Parathyroid adenoma (tissue), 2 donors: ENCODE measurements around the gene PRMT2.
A peak's percentile ranks its signal among the peaks of the same experiment; 100 is the strongest.

Source experiments
- H2AFZ ChIP-seq: fragments of 300-600 bp; sonication (generic); one replicate; pipeline ENCODE4 v1.7.0; 2017; ENCODE audit warnings: antibody characterized with exemption, mild to moderate bottlenecking
- H3K27ac ChIP-seq: fragments of 300-600 bp; sonication (generic); one replicate; pipeline ENCODE4 v1.7.0; 2017
- H3K27me3 ChIP-seq: fragments of 300-600 bp; sonication (generic); one replicate; pipeline ENCODE4 v1.7.0; 2017; ENCODE audit warnings: low read length; ENCODE audit not compliant: control insufficient read depth, insufficient read depth
- H3K36me3 ChIP-seq: fragments of 300-600 bp; sonication (generic); one replicate; pipeline ENCODE4 v1.7.0; 2017; ENCODE audit warnings: low read length; ENCODE audit not compliant: control insufficient read depth, insufficient read depth
- H3K4me1 ChIP-seq: fragments of 300-600 bp; sonication (generic); one replicate; pipeline ENCODE4 v1.7.0; 2017; ENCODE audit warnings: control low read depth
- H3K4me2 ChIP-seq: fragments of 300-600 bp; sonication (generic); one replicate; pipeline ENCODE4 v1.7.0; 2017; ENCODE audit warnings: low read length
- H3K4me3 ChIP-seq: fragments of 300-600 bp; sonication (generic); one replicate; pipeline ENCODE4 v1.7.0; 2017; ENCODE audit warnings: low read depth, low read length
- H3K79me2 ChIP-seq: fragments of 300-600 bp; sonication (generic); one replicate; pipeline ENCODE4 v1.7.0; 2017; ENCODE audit warnings: control low read depth
- H3K9ac ChIP-seq: fragments of 300-600 bp; sonication (generic); one replicate; pipeline ENCODE4 v1.7.0; 2017; ENCODE audit warnings: mild to moderate bottlenecking
- H3K9me3 ChIP-seq: fragments of 300-600 bp; sonication (generic); one replicate; pipeline ENCODE4 v1.7.0; 2017; ENCODE audit warnings: low read length; ENCODE audit not compliant: control insufficient read depth
- TF ChIP-seq, protein P1 (sequence below): fragments of 300-600 bp; sonication (generic); IDR thresholded peaks from one replicate; pipeline ENCODE4 v1.7.0; 2017; ENCODE audit warnings: antibody characterized with exemption, mild to moderate bottlenecking
- donor health status: primary hyperparathyroidism.

PRMT2 gene

GRCh38 chr21:46637952-46638746 is 2.7 kb downstream of the PRMT2 start:
- H3K4me3 ChIP-seq = no peak overlapping the region
- no peak overlapping the region for H3K27ac ChIP-seq

GRCh38 chr21:46639489-46640386 is 4.3 kb downstream of the PRMT2 start:
- peaks cover 4% of the 10 kb centered on the region for H3K79me2 ChIP-seq
- no peaks in the 10 kb centered on the region for H3K27me3 ChIP-seq
- TF ChIP-seq, protein P1, sequence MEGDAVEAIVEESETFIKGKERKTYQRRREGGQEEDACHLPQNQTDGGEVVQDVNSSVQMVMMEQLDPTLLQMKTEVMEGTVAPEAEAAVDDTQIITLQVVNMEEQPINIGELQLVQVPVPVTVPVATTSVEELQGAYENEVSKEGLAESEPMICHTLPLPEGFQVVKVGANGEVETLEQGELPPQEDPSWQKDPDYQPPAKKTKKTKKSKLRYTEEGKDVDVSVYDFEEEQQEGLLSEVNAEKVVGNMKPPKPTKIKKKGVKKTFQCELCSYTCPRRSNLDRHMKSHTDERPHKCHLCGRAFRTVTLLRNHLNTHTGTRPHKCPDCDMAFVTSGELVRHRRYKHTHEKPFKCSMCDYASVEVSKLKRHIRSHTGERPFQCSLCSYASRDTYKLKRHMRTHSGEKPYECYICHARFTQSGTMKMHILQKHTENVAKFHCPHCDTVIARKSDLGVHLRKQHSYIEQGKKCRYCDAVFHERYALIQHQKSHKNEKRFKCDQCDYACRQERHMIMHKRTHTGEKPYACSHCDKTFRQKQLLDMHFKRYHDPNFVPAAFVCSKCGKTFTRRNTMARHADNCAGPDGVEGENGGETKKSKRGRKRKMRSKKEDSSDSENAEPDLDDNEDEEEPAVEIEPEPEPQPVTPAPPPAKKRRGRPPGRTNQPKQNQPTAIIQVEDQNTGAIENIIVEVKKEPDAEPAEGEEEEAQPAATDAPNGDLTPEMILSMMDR = peak; percentile 8
- H2AFZ ChIP-seq = no peak overlapping the region
- H3K4me3 ChIP-seq = no peak overlapping the region
- no peaks in the 10 kb centered on the region for H3K36me3 ChIP-seq
- H3K4me2 ChIP-seq = no peak overlapping the region
- H3K9ac ChIP-seq = no peak overlapping the region
- peaks cover 6% of the 10 kb centered on the region for H3K4me1 ChIP-seq
- no peaks in the 10 kb centered on the region for H3K9me3 ChIP-seq
- H3K27ac ChIP-seq = no peak overlapping the region

More at GRCh38 chr21:46637952-46638746, 2.7 kb downstream of the PRMT2 start:
- H3K36me3 ChIP-seq = no peaks in the 10 kb centered on the region
- TF ChIP-seq, protein P1 = no peak
- peaks cover 6% of the 10 kb centered on the region for H3K4me1 ChIP-seq
- H3K9ac ChIP-seq = no peak overlapping the region
- no peak overlapping the region for H2AFZ ChIP-seq
- H3K27me3 ChIP-seq = no peaks in the 10 kb centered on the region
- peaks cover 4% of the 10 kb centered on the region for H3K79me2 ChIP-seq
- H3K9me3 ChIP-seq = no peaks in the 10 kb centered on the region
- no peak overlapping the region for H3K4me2 ChIP-seq

DNA sequence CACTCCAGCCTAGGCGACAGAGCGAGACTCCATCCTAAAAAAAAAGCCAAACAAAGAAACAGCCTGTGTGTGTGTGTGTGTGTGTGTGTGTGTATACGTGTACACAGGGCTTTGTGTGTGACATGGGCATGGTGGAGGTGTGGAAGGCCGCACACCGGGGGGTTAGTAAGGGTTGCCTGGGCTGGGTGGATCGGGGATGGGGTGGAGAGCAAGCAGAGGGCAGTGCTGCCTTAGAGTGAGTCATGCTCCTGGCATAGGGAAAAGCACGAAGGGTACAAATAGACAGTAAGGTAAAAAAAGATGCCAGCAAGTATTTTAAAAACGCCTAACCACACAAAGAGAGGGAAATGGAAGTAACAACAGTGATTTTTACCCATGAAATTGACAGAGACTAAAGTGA is 6.2 kb downstream of the PRMT2 start:
- no peak overlapping the region for H2AFZ ChIP-seq
- no peaks in the 10 kb centered on the region for H3K9me3 ChIP-seq
- no peaks in the 10 kb centered on the region for H3K36me3 ChIP-seq
- H3K4me2 ChIP-seq = no peak overlapping the region
- TF ChIP-seq, protein P1 = no peak
- H3K27ac ChIP-seq = no peak overlapping the region
- no peaks in the 10 kb centered on the region for H3K79me2 ChIP-seq
- no peak overlapping the region for H3K4me3 ChIP-seq
- H3K4me1 ChIP-seq = peaks cover 1% of the 10 kb centered on the region
- no peak overlapping the region for H3K9ac ChIP-seq
- H3K27me3 ChIP-seq = no peaks in the 10 kb centered on the region

DNA sequence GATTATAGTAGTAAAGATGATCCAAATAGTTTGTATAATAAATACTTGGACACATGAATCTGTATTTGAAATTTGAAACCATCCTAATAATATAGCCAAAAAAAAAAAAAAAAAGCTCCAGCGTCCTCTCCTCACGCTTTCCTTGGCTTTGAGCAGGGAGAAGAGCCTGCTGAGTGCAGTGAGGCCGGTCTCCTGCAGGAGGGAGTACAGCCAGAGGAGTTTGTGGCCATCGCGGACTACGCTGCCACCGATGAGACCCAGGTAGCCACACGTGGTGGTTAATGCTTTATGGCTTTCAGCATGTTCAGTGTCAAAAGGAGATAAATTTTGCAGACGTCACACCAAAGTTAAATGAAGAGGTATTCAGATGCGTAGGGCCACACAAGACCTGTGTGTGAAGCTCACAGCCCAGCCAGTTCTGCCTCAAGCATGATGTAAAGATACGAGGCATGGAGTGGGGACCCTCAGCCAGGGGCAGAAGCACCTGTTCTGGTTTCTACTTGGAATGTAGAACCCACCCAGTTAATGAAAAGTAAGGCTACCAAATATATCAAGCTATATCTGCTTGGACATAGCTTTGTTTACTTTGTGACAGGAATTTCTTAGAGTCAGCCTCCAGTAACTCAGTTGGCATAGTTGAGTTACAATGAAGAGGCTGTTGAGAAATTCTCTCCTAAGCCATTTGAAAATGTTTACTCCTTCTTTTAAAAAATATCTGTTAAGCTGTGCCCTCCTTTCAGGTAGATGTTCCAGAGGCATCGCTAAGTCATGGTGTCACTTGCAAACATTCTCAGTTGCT is 8.1 kb downstream of the PRMT2 start:
- no peak overlapping the region for H2AFZ ChIP-seq
- H3K9ac ChIP-seq = no peak overlapping the region
- no peaks in the 10 kb centered on the region for H3K9me3 ChIP-seq
- H3K4me2 ChIP-seq = no peak overlapping the region
- no peaks in the 10 kb centered on the region for H3K79me2 ChIP-seq
- no peaks in the 10 kb centered on the region for H3K36me3 ChIP-seq
- no peaks in the 10 kb centered on the region for H3K4me1 ChIP-seq
- H3K27ac ChIP-seq = no peak overlapping the region
- TF ChIP-seq, protein P1 = no peak
- H3K27me3 ChIP-seq = no peaks in the 10 kb centered on the region
- no peak overlapping the region for H3K4me3 ChIP-seq
